ENCODE data around the gene RHPN2.

The RHPN2 gene

DNA sequence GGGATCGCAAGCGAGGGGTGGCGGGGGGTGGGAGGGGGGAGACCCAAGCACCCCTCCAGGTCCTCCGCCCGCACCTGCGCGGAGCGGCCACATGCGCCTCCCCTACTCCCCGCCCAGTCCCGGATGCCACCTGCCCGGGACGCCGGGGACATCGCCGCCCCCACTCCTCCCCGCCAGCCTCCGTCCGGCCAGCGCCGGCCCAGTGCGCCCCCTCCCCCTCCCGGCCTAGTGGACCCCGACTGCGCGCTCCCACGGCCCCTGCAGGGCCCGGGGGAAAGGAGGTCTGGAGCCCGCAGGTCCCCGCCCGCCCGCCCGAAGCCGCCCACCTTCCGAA is 263 bp downstream of the RHPN2 start:
- Mint-ChIP-seq H3K27me3 (ENCODE audit: low read depth, poor library complexity) (peaks cover 68% of the 10 kb centered on the region), H3K9me3 (no peaks in the 10 kb centered on the region), H3K36me3 (ENCODE audit: low read depth) (no peaks in the 10 kb centered on the region), H3K4me3 (peak overlapping the region; percentile 81), H3K27ac (no peak overlapping the region), H3K4me1 (peaks cover 19% of the 10 kb centered on the region)
- TF ChIP-seq, protein P1, sequence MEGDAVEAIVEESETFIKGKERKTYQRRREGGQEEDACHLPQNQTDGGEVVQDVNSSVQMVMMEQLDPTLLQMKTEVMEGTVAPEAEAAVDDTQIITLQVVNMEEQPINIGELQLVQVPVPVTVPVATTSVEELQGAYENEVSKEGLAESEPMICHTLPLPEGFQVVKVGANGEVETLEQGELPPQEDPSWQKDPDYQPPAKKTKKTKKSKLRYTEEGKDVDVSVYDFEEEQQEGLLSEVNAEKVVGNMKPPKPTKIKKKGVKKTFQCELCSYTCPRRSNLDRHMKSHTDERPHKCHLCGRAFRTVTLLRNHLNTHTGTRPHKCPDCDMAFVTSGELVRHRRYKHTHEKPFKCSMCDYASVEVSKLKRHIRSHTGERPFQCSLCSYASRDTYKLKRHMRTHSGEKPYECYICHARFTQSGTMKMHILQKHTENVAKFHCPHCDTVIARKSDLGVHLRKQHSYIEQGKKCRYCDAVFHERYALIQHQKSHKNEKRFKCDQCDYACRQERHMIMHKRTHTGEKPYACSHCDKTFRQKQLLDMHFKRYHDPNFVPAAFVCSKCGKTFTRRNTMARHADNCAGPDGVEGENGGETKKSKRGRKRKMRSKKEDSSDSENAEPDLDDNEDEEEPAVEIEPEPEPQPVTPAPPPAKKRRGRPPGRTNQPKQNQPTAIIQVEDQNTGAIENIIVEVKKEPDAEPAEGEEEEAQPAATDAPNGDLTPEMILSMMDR (IDR thresholded peaks at IDR 0.05) = no peak
- DNase-seq = no peak

DNA sequence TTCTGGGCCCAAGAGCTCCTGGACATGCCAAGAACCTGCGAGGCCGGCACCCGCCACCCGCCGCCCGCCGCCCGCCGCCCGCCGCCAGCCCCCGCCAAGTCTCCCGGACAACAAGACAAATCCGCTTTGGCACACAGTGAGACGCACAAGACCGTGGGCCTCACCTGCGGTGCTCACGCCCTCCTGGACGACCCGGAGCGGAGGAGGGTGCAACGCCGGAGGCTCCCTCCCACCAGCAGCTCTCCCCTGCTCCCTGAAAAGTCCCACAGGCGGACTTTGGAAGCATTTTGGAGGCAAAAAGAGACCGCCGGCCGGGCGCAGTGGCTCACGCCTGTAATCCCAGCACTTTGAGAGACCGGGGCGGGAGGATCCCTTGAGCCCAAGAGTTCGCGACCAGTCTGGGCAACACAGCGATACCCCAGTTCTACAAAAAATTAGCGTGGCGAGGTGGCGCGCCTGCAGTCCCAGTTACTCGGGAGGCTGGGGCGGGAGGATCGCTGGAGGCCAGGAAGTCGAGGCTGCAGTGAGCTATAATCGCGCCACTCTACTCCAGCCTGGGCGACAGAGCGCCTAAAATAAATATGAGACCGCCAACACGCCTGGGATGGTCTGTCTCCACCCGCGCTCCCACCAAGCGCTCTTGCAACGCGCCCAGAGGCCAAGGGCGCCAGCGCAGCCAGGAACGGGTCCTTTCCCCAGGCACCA is 783 bp downstream of the RHPN2 start:
- no peak overlapping the region for H3K27ac Mint-ChIP-seq
- peaks cover 68% of the 10 kb centered on the region for H3K27me3 Mint-ChIP-seq (ENCODE audit: low read depth, poor library complexity)
- peaks cover 21% of the 10 kb centered on the region for H3K4me1 Mint-ChIP-seq
- TF ChIP-seq, protein P1 (IDR thresholded peaks at IDR 0.05) = no peak
- H3K36me3 Mint-ChIP-seq (ENCODE audit: low read depth) = no peaks in the 10 kb centered on the region
- no peaks in the 10 kb centered on the region for H3K9me3 Mint-ChIP-seq
- DNase-seq = peak; percentile 22
- peak overlapping the region; percentile 81 for H3K4me3 Mint-ChIP-seq

DNA sequence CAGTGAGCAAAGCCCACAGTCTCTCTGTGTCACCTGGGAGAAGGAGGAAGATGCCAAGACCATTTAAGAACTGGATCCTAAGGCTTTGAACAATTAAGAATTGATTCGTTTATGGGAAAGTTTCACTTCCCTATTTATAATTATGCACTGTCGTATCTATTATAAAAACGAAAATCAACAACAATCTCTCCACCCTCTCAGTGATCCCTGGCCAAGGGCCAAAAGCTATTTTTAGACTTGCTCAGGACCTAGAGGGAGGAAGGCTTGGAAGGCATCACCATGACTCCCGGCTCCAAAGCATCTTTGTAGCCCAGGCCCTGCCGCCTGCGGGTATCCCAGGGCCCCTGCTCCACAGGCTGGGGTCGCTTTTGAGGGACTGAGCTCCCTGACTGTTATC is 1.3 kb downstream of the RHPN2 start:
- Mint-ChIP-seq H3K27me3 (ENCODE audit: low read depth, poor library complexity) (peaks cover 69% of the 10 kb centered on the region), H3K4me3 (peak overlapping the region; percentile 81), H3K9me3 (no peaks in the 10 kb centered on the region), H3K27ac (no peak overlapping the region), H3K4me1 (peaks cover 22% of the 10 kb centered on the region), H3K36me3 (ENCODE audit: low read depth) (no peaks in the 10 kb centered on the region)
- DNase-seq = no peak
- TF ChIP-seq, protein P1 (IDR thresholded peaks at IDR 0.05) = no peak

DNA sequence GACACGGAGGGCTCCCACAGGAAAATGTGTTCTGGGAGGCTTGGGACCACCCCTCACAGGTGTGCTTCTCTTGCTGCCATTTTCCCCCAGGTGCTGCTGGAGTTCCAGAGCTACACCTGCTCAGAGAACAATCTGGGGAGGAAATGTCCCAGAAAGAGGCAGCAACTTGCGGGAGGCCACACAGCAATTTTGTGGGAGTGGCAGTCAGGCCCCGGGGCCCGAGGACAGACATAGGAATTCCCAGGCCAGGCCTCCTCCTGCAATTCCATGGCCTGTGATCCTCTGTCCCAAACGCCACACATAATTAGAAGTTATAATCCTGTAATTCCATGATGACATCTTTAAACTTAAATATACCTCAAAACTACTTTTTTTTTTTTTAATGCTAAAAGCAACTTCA is 1.8 kb downstream of the RHPN2 start:
- no peak for DNase-seq
- Mint-ChIP-seq H3K27me3 (ENCODE audit: low read depth, poor library complexity) (peaks cover 73% of the 10 kb centered on the region), H3K36me3 (ENCODE audit: low read depth) (no peaks in the 10 kb centered on the region), H3K27ac (no peak overlapping the region), H3K4me3 (peak overlapping the region; percentile 81), H3K9me3 (no peaks in the 10 kb centered on the region), H3K4me1 (peaks cover 27% of the 10 kb centered on the region)
- TF ChIP-seq, protein P1 (IDR thresholded peaks at IDR 0.05) = no peak

DNA sequence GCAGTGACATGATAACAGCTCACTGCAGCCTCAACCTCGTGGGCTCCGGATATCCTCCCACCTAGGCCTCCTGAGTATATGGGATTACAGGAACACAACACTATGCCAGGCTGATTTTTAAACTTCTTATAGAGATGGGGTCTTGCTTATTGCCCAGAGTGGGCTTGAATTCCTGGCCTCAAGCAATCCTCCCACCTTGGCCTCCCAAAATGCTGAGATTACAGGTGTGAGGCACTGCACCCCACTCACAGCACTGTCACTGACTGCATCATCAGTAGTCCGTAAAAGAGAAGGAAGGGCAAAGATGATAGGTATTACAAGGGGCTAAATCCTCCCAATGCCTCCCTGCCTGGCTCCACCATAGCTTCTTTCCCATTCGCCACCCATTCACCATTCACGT is 4.1 kb downstream of the RHPN2 start:
- Mint-ChIP-seq H3K27me3 (ENCODE audit: low read depth, poor library complexity) (peaks cover 50% of the 10 kb centered on the region), H3K36me3 (ENCODE audit: low read depth) (no peaks in the 10 kb centered on the region), H3K4me1 (peaks cover 30% of the 10 kb centered on the region), H3K9me3 (no peaks in the 10 kb centered on the region), H3K4me3 (no peak overlapping the region), H3K27ac (peak overlapping the region; percentile 80)
- TF ChIP-seq, protein P1 (IDR thresholded peaks at IDR 0.05) = no peak
- DNase-seq = no peak

DNA sequence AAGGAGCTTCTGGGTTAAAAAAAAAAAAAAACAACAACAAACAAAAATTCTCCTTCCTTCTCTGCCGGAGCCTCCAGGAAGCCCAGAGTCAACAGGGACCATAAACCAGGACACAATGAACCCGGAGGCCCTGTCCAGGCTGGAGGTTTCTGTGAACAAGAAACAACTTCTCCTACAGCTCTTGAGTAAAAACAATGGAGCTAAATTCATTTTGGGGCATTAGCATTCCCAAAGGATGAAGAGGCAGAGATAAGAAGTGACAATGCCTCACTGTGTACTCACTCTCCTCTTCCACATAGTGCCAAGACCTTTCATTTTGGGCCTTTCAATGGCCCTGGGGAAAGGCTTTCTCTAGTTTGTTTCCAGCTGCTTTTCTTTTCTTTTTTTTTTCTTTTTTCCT is 9.0 kb downstream of the RHPN2 start:
- H3K9me3 Mint-ChIP-seq = no peaks in the 10 kb centered on the region
- peaks cover 15% of the 10 kb centered on the region for H3K27me3 Mint-ChIP-seq (ENCODE audit: low read depth, poor library complexity)
- no peaks in the 10 kb centered on the region for H3K36me3 Mint-ChIP-seq (ENCODE audit: low read depth)
- no peak overlapping the region for H3K27ac Mint-ChIP-seq
- TF ChIP-seq, protein P1 (IDR thresholded peaks at IDR 0.05) = no peak
- H3K4me3 Mint-ChIP-seq = no peak overlapping the region
- H3K4me1 Mint-ChIP-seq = peaks cover 34% of the 10 kb centered on the region
- DNase-seq = no peak
